ENCODE data around the gene REM2. TPM values are rescaled to one million over a fixed set of nuclear protein-coding genes. Genes with fewer than 3 reads are reported as not detected.

REM2 gene
- total RNA-seq, 1 experiment from 2014 or later = 1.2 TPM

- Histone ChIP-seq H3K79me2 (ENCODE audit: insufficient read depth, low read length) (no peaks in the 10 kb centered on the region; the same call in 1 of the 2 replicates), H2BK20ac (ENCODE audit: low read depth, low read length, poor library complexity, severe bottlenecking) (no peak overlapping the region)
Measured at GRCh38 chr14:22842211-22843122, 40.6 kb upstream of the REM2 start.

More at GRCh38 chr14:22842211-22843122, 40.6 kb upstream of the REM2 start:
- no peaks in the 10 kb centered on the region for H3K79me1 ChIP-seq (ENCODE audit: insufficient read depth, low read depth, low read length, poor library complexity, severe bottlenecking)
- H4K20me1 ChIP-seq (ENCODE audit: control insufficient read depth, insufficient read depth, insufficient read length) = no peaks in the 10 kb centered on the region
- Mint-ChIP-seq H3K27ac (peak overlapping the region in 2 of 3 experiments; percentile 34 to 72; a peak in 1 of 7 replicates), H3K4me3 (no peak overlapping the region), H3K36me3 (ENCODE audit: insufficient read depth in 1 of 3, low read depth in 3 of 3) (peaks cover 17 to 61% (median 50%) of the 10 kb centered on the region in 3 experiments), H3K9me3 (no peaks in the 10 kb centered on the region), H3K4me1 (peaks cover 21 to 25% of the 10 kb centered on the region in 2 experiments), H3K27me3 (ENCODE audit: low read depth) (no peaks in the 10 kb centered on the region)
- H4K91ac ChIP-seq (ENCODE audit: insufficient read length, low read depth, low read length) = no peak overlapping the region
- no peak overlapping the region for H3K27ac ChIP-seq (ENCODE audit: insufficient read length, low read depth, low read length)
- H3K4me1 ChIP-seq (ENCODE audit: insufficient read depth, low read length) = peaks cover 9% of the 10 kb centered on the region; the same call in 1 of the 2 replicates
- no peak overlapping the region for H2BK15ac ChIP-seq (ENCODE audit: low read depth, low read length)
- H2BK12ac ChIP-seq (ENCODE audit: insufficient read length, low read depth, low read length) = no peak overlapping the region
- H4K5ac ChIP-seq (ENCODE audit: insufficient read length, low read depth, low read length) = no peak overlapping the region
- H2AFZ ChIP-seq (ENCODE audit: low read length) = no peak overlapping the region
- no peak overlapping the region for H2AK5ac ChIP-seq (ENCODE audit: insufficient read length, low read length)
- no peak overlapping the region for H3K23ac ChIP-seq (ENCODE audit: insufficient read length, low read depth, low read length)
- H3K56ac ChIP-seq (ENCODE audit: insufficient read length, low read depth, low read length) = no peak overlapping the region
- no CpG with 5 or more reads among the region's 28 CpGs for WGBS (ENCODE audit: extremely low coverage, insufficient read length, low lambda C conversion rate)
- H3K9ac ChIP-seq (ENCODE audit: extremely low read depth, insufficient read length, low read length) = no peak overlapping the region
- no peak overlapping the region for H3K14ac ChIP-seq (ENCODE audit: insufficient read depth, low read length)
- H4K8ac ChIP-seq (replicated peaks; ENCODE audit: insufficient read length, low read depth, low read length) = no peak overlapping the region
- H2BK120ac ChIP-seq (ENCODE audit: low read depth, low read length, poor library complexity, severe bottlenecking) = no peak overlapping the region
- H3K27me3 ChIP-seq (ENCODE audit: insufficient read depth, low read length) = no peaks in the 10 kb centered on the region
- TF ChIP-seq CTCF (conservative IDR thresholded peaks at IDR 0.05) = no peak
- no peak overlapping the region for H2BK5ac ChIP-seq (ENCODE audit: insufficient read length, low read length)
- H3K4me2 ChIP-seq (ENCODE audit: insufficient read depth, insufficient read length, low read length) = no peak overlapping the region
- no peak overlapping the region for H3K18ac ChIP-seq (ENCODE audit: insufficient read length, low read depth, low read length)
- H3K23me2 ChIP-seq (ENCODE audit: insufficient read length, low read depth, low read length, poor library complexity, severe bottlenecking) = no peaks in the 10 kb centered on the region
- H3T11ph ChIP-seq (ENCODE audit: low read length) = no peak overlapping the region
- no peaks in the 10 kb centered on the region for H3K9me3 ChIP-seq (ENCODE audit: control insufficient read depth, low read depth, low read length)
- H3K4ac ChIP-seq (ENCODE audit: low read depth, low read length) = no peak overlapping the region
- no peak for DNase-seq
